T-helper 2 cell treated with Interferon-gamma antibody and Interleukin-4, amounts not matched to agents 5 μg/mL and 100 μg/mL, for 36 hours (primary cell): ENCODE measurements around the gene TMEM178B.
"Not testable (repeated sequence)": the region's sequence is repeated elsewhere in the genome, so short reads cannot be mapped to it uniquely, and the experiment has no call there.

Experiments
- DNase-seq: peaks from one replicate; pipeline ENCODE4 v3.0.0; 2021; ENCODE audit warnings: low spot score
- H3K27ac Mint-ChIP-seq: one replicate; pipeline ENCODE4 v1.8.0; 2021; ENCODE audit warnings: mild to moderate bottlenecking, mixed read lengths
- H3K27me3 Mint-ChIP-seq: one replicate; pipeline ENCODE4 v1.8.0; 2021; ENCODE audit warnings: low read depth, mixed read lengths
- H3K36me3 Mint-ChIP-seq: one replicate; pipeline ENCODE4 v1.8.0; 2021; ENCODE audit warnings: low read depth, mixed read lengths
- H3K4me1 Mint-ChIP-seq: one replicate; pipeline ENCODE4 v1.8.0; 2021; ENCODE audit warnings: low read depth, mixed read lengths
- H3K4me3 Mint-ChIP-seq: one replicate; pipeline ENCODE4 v1.8.0; 2022; ENCODE audit warnings: mild to moderate bottlenecking, moderate library complexity, mixed read lengths
- H3K9me3 Mint-ChIP-seq: one replicate; pipeline ENCODE4 v1.8.0; 2021; ENCODE audit warnings: mixed read lengths

Gene TMEM178B

DNA sequence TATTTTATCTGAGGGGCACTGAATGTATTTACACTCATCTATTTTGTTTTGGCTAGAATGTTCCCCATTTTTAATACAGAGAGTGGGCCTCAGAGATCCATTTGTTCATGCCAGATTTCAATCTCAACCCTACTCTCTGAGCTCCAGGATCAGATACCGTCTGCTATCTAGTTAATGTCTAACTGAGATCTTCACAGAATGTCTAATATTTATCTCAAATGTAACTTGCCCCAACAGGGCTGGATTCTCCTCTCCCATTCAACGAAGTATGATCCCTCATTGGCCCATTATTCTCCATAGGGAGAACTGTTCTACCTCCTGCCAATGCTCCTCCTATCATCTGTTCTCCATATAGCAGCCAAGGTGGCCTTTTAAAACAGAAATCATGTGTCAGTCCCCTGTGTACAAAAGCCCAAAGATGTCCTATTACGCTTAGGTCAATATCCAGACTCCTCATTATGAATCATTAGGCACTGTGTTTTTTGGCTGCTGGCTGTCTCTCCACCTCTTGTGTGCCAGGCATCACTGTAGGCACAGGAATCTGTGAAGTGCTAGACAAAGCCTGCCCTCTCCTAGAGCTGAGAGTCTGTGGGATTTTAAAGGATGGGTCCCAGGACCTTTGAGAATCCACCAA is 308.0 kb downstream of the TMEM178B start:
- Mint-ChIP-seq H3K36me3 (no peaks in the 10 kb centered on the region), H3K27ac (no peak overlapping the region), H3K4me3 (no peak overlapping the region), H3K27me3 (peaks cover 9% of the 10 kb centered on the region), H3K4me1 (no peaks in the 10 kb centered on the region), H3K9me3 (no peaks in the 10 kb centered on the region)
- no peak for DNase-seq

DNA sequence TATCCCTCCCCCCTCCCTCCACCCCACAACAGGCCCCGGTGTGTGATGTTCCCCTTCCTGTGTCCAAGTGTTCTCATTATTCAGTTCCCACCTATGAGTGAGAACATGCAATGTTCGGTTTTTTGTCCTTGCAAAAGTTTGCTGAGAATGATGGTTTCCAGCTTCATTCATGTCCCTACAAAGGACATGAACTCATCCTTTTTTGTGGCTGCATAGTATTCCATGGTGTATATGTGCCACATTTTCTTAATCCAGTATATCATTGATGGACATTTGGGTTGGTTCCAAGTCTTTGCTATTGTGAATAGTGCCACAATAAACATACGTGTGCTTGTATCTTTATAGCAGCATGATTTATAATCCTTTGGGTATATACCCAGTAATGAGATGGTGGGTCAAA is 309.5 kb downstream of the TMEM178B start:
- H3K9me3 Mint-ChIP-seq, H3K4me1 Mint-ChIP-seq, H3K27ac Mint-ChIP-seq, DNase-seq, H3K4me3 Mint-ChIP-seq, H3K36me3 Mint-ChIP-seq, H3K27me3 Mint-ChIP-seq: not testable (repeated sequence)

DNA sequence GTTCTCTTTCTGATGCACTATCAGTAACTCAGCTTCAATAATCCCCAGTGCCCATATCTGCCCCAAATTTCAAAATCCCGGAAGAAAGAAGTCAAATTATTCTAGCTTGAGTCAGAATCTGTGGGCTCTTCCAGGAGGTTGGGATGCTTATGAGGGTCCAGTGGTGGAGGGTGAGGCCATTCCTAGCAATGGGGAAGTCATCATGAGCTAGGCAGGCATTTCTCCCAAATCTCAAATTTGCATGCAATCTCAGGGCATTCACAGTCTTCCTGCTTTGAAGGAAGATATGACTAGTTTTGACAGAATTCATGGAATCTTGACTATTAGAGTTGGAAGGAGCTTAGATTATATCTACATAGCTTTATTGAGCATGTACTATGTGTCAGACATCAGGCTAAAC is 313.0 kb downstream of the TMEM178B start:
- H3K4me1 Mint-ChIP-seq = no peaks in the 10 kb centered on the region
- H3K27me3 Mint-ChIP-seq = peaks cover 4% of the 10 kb centered on the region
- H3K4me3 Mint-ChIP-seq = no peak overlapping the region
- no peak for DNase-seq
- H3K9me3 Mint-ChIP-seq = no peaks in the 10 kb centered on the region
- no peaks in the 10 kb centered on the region for H3K36me3 Mint-ChIP-seq
- H3K27ac Mint-ChIP-seq = no peak overlapping the region

DNA sequence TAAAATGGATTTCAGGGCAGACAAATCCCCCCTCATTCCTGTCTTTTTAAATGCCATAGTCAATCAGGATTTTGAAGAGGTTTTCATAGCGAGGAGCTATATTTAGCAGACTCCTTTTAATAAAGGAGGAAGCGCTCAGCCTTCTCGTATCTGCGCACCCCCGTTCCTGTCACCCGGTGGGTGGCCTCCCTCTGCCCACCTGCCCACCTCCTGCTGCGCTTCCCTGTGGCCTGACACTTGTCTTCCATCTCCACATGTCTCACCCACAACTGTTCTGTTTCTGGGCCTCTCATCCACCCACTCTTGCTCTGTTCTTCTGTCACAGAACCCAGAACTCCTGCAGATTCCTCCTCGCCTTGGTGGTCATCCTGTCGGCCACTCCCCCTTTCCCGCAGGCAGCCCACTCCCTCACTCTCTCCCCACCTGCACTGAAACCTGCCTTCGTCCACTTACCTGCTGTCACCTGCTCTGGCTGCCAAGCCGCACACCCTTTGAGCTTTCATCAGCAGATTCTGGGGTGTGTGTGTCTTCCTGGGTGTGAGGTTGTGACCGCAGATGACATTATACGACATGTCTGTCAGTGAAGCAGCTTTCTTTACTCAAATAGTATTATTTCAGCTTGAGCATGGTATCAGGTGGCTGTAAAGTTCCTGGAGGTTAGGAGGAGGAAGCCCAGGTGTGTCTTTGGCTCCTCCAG is 313.8 kb downstream of the TMEM178B start:
- Mint-ChIP-seq H3K4me1 (no peaks in the 10 kb centered on the region), H3K27me3 (peaks cover 2% of the 10 kb centered on the region), H3K4me3 (no peak overlapping the region), H3K27ac (no peak overlapping the region), H3K9me3 (no peaks in the 10 kb centered on the region), H3K36me3 (no peaks in the 10 kb centered on the region)
- no peak for DNase-seq

DNA sequence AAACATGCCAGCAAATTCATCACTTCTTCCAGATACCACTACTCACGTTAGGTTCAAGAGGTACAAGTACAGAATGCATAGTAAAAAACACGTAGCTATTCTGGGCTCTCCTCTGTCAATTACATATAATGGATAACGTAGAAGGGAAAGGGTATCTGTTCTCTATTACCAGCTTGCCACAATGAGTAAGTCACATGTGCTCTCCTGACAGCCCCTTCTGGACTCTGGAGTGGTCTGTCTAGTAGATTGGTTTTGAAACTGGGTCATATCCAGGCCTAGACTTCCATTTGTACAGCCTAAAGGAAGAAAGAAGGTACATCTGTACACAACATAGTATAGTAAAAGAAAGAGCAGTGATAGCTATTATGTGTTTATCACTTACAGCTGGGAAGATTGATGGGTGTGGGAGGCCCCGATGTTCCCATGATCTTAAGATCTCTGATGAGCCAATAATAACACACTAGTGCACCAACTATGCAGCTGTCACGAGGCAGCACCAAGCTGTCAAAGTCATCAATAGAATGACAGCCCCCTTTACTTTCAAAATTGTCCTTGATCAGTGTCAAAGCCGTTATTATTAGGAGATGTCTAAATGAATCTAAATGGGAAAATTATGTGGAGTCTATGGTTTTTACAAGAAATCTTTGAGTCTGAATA is 315.4 kb downstream of the TMEM178B start:
- Mint-ChIP-seq H3K36me3 (no peaks in the 10 kb centered on the region), H3K4me1 (no peaks in the 10 kb centered on the region), H3K9me3 (no peaks in the 10 kb centered on the region), H3K4me3 (no peak overlapping the region), H3K27ac (no peak overlapping the region), H3K27me3 (peaks cover 6% of the 10 kb centered on the region)
- DNase-seq = no peak

DNA sequence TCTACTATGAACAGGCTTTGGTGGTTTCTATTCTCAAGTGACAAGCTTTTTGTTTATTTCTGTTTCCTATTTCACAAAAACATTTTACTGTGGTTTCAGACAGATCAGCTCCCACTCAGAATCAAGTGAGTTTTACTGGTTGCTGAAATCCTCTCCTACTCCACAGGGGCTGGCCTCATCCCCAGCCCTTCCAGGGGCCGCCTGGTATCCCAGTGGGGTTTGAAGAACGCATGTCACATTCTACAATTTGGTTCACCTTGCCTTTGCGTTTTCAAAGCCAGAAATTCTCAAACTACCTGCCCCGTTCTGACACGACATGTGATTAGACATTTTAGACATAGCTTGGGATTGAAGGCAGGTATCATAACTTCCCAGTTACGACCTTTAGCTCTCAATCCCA is 316.5 kb downstream of the TMEM178B start:
- Mint-ChIP-seq H3K4me1 (no peaks in the 10 kb centered on the region), H3K9me3 (no peaks in the 10 kb centered on the region), H3K36me3 (no peaks in the 10 kb centered on the region), H3K4me3 (no peak overlapping the region), H3K27ac (no peak overlapping the region), H3K27me3 (peaks cover 6% of the 10 kb centered on the region)
- DNase-seq = no peak

DNA sequence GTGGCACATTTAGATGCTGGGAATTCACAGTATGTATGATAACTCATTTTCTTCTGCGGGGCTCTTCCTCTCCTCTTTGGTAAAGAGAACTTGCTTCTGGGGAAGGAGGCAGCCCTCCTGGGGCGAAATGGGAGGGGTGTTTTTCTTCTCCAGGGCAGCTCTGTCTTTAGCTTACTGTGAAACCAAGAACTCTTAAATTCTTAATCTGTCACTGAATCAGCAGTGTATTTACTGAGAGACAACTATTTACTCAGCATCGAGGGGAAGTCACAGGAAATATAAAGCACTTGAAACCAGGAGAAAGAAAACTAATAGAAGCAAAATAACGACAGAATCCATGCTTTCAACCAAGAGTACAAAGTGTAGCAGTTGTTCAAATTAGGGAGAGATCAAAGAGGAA is 319.2 kb downstream of the TMEM178B start:
- H3K36me3 Mint-ChIP-seq = no peaks in the 10 kb centered on the region
- no peak for DNase-seq
- no peaks in the 10 kb centered on the region for H3K4me1 Mint-ChIP-seq
- no peaks in the 10 kb centered on the region for H3K9me3 Mint-ChIP-seq
- no peak overlapping the region for H3K4me3 Mint-ChIP-seq
- H3K27ac Mint-ChIP-seq = no peak overlapping the region
- peaks cover 4% of the 10 kb centered on the region for H3K27me3 Mint-ChIP-seq

DNA sequence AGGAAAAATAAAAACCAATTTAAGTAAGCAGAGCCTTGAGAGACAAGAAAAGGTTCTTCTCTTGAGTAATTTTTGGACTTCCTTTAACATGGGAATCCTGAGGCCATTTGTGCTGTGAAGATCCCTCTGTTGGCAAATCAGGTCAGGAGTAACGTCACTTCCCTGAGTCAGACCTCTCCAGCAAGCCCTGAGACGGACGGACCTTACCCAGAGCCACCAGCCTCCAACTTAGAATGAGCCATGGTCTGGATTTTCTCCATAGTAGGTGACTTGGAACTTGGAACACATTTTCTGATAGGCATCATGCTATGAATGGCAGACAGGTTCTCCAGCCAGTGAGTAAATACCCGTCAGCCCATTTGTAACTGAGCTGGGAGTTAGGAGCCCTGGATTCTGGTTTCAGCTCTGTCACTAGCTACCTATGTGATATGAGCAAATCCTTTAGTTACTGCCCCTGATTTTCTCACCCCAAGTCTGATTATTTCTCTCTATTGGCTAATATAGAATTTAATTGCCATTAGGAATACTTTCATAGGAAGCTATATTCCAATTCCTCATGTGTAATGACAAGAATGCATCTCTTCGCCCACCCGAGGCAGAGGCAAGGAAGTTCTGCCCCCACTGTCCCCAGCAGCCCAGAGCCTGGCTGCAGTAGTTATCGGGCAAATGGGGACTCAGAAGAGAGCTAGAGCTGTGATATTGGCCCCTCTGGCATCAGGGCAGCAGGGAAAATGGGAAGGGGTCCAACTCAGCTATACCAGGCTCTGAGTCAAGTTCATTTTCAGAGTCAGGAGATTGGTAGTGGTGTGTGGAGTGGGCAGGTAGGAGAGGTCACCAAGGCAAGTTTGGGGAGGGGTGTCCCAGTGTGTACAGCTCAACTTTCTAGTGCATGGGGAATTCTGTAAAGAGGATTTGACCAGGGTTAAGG is 323.6 kb downstream of the TMEM178B start:
- Mint-ChIP-seq H3K36me3 (no peaks in the 10 kb centered on the region), H3K27ac (no peak overlapping the region), H3K4me1 (no peaks in the 10 kb centered on the region), H3K27me3 (peaks cover 7% of the 10 kb centered on the region), H3K4me3 (no peak overlapping the region), H3K9me3 (no peaks in the 10 kb centered on the region)
- DNase-seq = no peak

DNA sequence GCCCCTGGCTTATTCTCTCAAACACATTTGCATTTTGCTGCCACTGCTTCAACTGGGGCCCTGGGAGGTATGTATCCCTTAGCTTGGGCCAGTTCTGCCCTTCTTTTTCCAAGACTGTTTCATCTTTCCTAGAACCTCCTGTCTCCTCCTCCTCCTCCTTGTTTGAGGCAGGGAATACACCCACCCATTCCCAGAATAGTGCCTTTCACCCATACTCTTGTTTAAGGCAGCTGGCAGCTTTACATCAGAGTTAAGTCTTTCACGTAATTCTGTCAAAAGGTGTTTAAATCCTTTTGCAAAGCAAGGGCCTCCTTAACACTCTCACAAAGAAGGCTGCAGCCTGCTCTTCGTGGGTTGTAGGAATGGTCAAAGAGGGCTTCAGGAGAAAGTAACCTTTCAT is 326.5 kb downstream of the TMEM178B start:
- Mint-ChIP-seq H3K9me3 (no peaks in the 10 kb centered on the region), H3K4me3 (no peak overlapping the region), H3K4me1 (no peaks in the 10 kb centered on the region), H3K27ac (no peak overlapping the region), H3K36me3 (no peaks in the 10 kb centered on the region), H3K27me3 (peaks cover 3% of the 10 kb centered on the region)
- DNase-seq = no peak

DNA sequence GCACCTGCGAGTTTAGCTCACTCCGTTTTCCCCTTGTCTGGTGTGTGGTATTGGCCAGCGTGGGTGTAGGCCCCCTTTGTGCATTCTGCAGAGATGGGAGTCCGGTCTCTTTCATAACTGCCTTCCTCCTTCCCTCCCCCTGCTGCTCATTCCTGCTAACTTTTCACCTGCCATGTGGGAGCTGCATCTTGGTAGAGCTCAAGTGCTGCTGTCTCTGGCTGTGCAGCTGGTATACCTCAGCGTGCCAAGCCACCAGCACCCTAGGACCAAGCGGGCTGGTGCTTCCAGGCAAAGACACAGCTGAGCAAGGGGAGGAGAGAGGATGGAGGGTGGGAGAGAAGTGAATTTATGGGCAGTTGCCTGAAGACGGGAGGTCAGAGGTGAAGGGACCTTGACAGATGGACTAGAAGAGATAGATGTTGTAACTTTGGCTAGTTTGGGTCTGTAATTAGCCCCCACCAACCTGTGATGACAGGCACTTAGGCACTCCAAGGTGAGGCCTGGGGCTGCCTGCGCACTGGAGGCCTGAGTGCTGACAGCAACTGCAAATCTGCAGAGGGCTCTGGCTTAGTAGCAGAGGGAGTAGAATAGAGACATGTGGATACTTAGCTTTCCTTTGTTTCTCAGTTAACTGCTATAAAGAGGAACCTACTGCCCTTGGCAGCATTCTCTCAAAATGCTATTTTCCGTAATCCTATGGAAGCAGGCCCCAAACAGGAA is 328.6 kb downstream of the TMEM178B start:
- no peaks in the 10 kb centered on the region for H3K36me3 Mint-ChIP-seq
- no peaks in the 10 kb centered on the region for H3K9me3 Mint-ChIP-seq
- H3K27ac Mint-ChIP-seq = no peak overlapping the region
- peaks cover 3% of the 10 kb centered on the region for H3K27me3 Mint-ChIP-seq
- H3K4me1 Mint-ChIP-seq = no peaks in the 10 kb centered on the region
- H3K4me3 Mint-ChIP-seq = no peak overlapping the region
- no peak for DNase-seq

DNA sequence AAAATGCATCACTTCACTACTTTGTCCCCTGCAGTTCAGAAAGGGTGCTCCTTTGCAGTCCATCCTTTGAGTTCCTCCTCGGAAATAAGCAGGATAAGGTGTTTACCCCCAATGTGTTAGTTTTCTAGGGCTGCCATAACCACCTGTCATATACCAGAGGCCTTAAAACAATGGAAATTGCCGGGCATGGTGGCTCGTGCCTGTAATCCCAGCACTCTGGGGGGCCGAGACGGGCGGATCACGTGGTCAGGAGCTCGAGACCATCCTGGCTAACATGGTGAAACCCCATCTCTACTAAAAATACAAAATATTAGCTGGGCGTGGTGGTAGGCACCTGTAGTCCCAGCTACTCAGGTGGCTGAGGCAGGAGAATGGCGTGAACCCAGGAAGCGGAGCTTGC is 330.0 kb downstream of the TMEM178B start:
- not testable (repeated sequence) for DNase-seq, H3K27me3 Mint-ChIP-seq, H3K36me3 Mint-ChIP-seq, H3K27ac Mint-ChIP-seq, H3K4me1 Mint-ChIP-seq, H3K4me3 Mint-ChIP-seq, H3K9me3 Mint-ChIP-seq

DNA sequence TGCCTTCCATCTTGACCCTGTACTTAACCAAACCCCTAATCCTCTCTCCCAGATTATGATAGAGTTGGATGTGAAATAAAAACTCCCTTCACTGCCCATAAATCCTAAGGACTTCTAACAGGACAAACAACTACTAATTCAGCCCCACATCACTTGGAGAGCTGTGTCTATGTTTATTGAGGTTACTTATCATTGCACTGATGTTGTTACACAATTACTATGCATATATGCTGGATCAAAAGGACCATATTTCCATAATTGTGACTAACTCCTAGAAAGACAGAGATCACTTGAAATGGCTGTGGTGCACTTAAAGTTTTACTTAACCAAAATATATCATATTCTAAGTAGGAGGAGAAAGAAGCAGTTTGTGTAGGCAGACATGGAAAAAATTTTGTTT is 332.5 kb downstream of the TMEM178B start:
- H3K27ac Mint-ChIP-seq = no peak overlapping the region
- H3K9me3 Mint-ChIP-seq = no peaks in the 10 kb centered on the region
- no peak for DNase-seq
- H3K36me3 Mint-ChIP-seq = no peaks in the 10 kb centered on the region
- no peak overlapping the region for H3K4me3 Mint-ChIP-seq
- peaks cover 9% of the 10 kb centered on the region for H3K27me3 Mint-ChIP-seq
- H3K4me1 Mint-ChIP-seq = no peaks in the 10 kb centered on the region

DNA sequence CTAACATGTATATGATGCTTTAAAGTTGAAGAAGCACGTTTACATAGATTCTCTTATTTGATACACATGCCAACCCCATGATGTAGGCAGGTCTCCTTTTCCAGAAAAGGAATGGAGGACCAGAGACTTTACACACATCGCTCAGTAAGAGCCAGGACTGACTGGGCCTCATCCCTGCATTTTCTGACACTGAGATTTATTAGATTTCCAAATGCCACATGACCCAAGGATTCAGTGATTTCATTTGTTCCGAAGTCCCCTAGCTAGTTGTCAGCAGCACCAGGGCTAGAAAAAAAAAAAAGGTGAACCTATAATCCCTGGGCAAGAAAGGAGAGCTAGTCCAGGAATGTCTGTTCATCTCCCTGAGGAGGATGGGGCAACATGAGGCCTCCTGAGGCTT is 334.0 kb downstream of the TMEM178B start:
- Mint-ChIP-seq H3K36me3 (no peaks in the 10 kb centered on the region), H3K27ac (no peak overlapping the region), H3K27me3 (peaks cover 9% of the 10 kb centered on the region), H3K4me3 (no peak overlapping the region), H3K9me3 (no peaks in the 10 kb centered on the region), H3K4me1 (no peaks in the 10 kb centered on the region)
- no peak for DNase-seq
